ENCODE results near the gene SEMA4D.

The SEMA4D gene

GRCh38 chr9:89363921-89364665, 133.8 kb downstream of the SEMA4D start:
- peak overlapping the region; percentile 41; the same call in 1 of the 2 replicates for H3K27ac ChIP-seq
- POLR2A ChIA-PET (ENCODE audit: low non-redundant PET) = no interaction called here
- DNase-seq (ENCODE audit: low spot score) = no peak
- CTCF ChIA-PET = interaction anchor here (1.0 kb wide), 1 partner anchor 11 kb away, joined by 3 read pairs; no protein-coding TSS in a partner anchor
- TF ChIP-seq CTCF (conservative IDR thresholded peaks at IDR 0.05; ENCODE audit: low read depth) = no peak

GRCh38 chr9:89363311-89363670, 134.6 kb downstream of the SEMA4D start:
- no peak for DNase-seq (ENCODE audit: low spot score)
- no peak overlapping the region for H3K27ac ChIP-seq
- CTCF ChIA-PET = interaction anchor here (1.0 kb wide), 1 partner anchor 12 kb away, joined by 3 read pairs; no protein-coding TSS in a partner anchor
- no peak for TF ChIP-seq CTCF (conservative IDR thresholded peaks at IDR 0.05; ENCODE audit: low read depth)
- POLR2A ChIA-PET (ENCODE audit: low non-redundant PET) = no interaction called here

- H3K27ac ChIP-seq = peak overlapping the region; percentile 10; the same call in 1 of the 2 replicates
- ChIA-PET CTCF (interaction anchor here (1.0 kb wide), 1 partner anchor 12 kb away, joined by 3 read pairs; no protein-coding TSS in a partner anchor), POLR2A (ENCODE audit: low non-redundant PET) (no interaction called here)
- no peak for TF ChIP-seq CTCF (conservative IDR thresholded peaks at IDR 0.05; ENCODE audit: low read depth)
- no peak for DNase-seq (ENCODE audit: low spot score)
Measured at GRCh38 chr9:89362647-89363310, 135.1 kb downstream of the SEMA4D start.

- peak overlapping the region; percentile 10; the same call in 1 of the 2 replicates for H3K27ac ChIP-seq
- DNase-seq (ENCODE audit: low spot score) = no peak
- no peak for TF ChIP-seq CTCF (conservative IDR thresholded peaks at IDR 0.05; ENCODE audit: low read depth)
- ChIA-PET CTCF (interaction anchor here (0.7 kb wide), 1 partner anchor 605 kb away, joined by 5 read pairs; no protein-coding TSS in a partner anchor), POLR2A (ENCODE audit: low non-redundant PET) (no interaction called here)
Measured at GRCh38 chr9:89361816-89362646, 135.9 kb downstream of the SEMA4D start.

GRCh38 chr9:89361031-89361430, 136.9 kb downstream of the SEMA4D start:
- H3K27ac ChIP-seq = no peak overlapping the region
- TF ChIP-seq CTCF (conservative IDR thresholded peaks at IDR 0.05; ENCODE audit: low read depth) = no peak
- CTCF ChIA-PET = interaction anchor here (0.7 kb wide), 1 partner anchor 606 kb away, joined by 5 read pairs; no protein-coding TSS in a partner anchor
- DNase-seq (ENCODE audit: low spot score) = no peak
- POLR2A ChIA-PET (ENCODE audit: low non-redundant PET) = no interaction called here

GRCh38 chr9:89360465-89360864, 137.4 kb downstream of the SEMA4D start:
- CTCF ChIA-PET = interaction anchor here (0.9 kb wide), 1 partner anchor 189 kb away, joined by 3 read pairs; no protein-coding TSS in a partner anchor
- DNase-seq (ENCODE audit: low spot score) = no peak
- H3K27ac ChIP-seq = no peak overlapping the region
- no peak for TF ChIP-seq CTCF (conservative IDR thresholded peaks at IDR 0.05; ENCODE audit: low read depth)
- POLR2A ChIA-PET (ENCODE audit: low non-redundant PET) = no interaction called here
